NT2/D1 (cell line): ENCODE data around the gene CNPPD1.

Experiments used
- DNase-seq: peaks from one replicate; pipeline ENCODE4 v3.0.0-alpha.2; 2011; ENCODE audit warnings: low read depth, low spot score
- H3K27me3 ChIP-seq: 2 replicates; pipeline ENCODE4 v1.6.0; 2011; ENCODE audit warnings: mild to moderate bottlenecking; ENCODE audit not compliant: insufficient read length, insufficient read depth
- H3K36me3 ChIP-seq: 2 replicates; pipeline ENCODE4 v1.6.1; 2011; ENCODE audit warnings: mild to moderate bottlenecking, low read length, mixed read lengths; ENCODE audit not compliant: insufficient read depth, insufficient read length
- H3K4me1 ChIP-seq: 2 replicates; pipeline ENCODE4 v1.5.1; 2011; ENCODE audit not compliant: insufficient read depth, insufficient read length
- H3K4me3 ChIP-seq: 2 replicates; pipeline ENCODE4 v1.5.1; 2011; ENCODE audit warnings: low read depth; ENCODE audit not compliant: insufficient read length
- H3K9ac ChIP-seq: 2 replicates; pipeline ENCODE4 v1.6.0; 2011; ENCODE audit warnings: low read depth; ENCODE audit not compliant: insufficient read length
- H3K9me3 ChIP-seq: 2 replicates; pipeline ENCODE4 v1.5.1; 2011; ENCODE audit warnings: mild to moderate bottlenecking, low read length; ENCODE audit not compliant: insufficient read depth
- SUZ12 ChIP-seq: IDR thresholded peaks from 2 replicates; pipeline ENCODE4 v1.6.1; 2011; ENCODE audit not compliant: insufficient read length, insufficient read depth; ENCODE audit errors: extremely low read depth
- YY1 ChIP-seq: IDR thresholded peaks from 2 replicates; pipeline ENCODE4 v1.6.1; 2011; ENCODE audit not compliant: insufficient read length, insufficient read depth
- ZNF274 ChIP-seq: IDR thresholded peaks from 2 replicates; pipeline ENCODE4 v1.6.1; 2011; ENCODE audit warnings: mild to moderate bottlenecking, low read depth, low read length

Gene CNPPD1

GRCh38 chr2:219127037-219127635, 49.6 kb downstream of the CNPPD1 start:
- no peak for TF ChIP-seq YY1
- no peak for TF ChIP-seq SUZ12
- no peak for TF ChIP-seq ZNF274
- no peaks in the 10 kb centered on the region for H3K27me3 ChIP-seq
- no peaks in the 10 kb centered on the region for H3K36me3 ChIP-seq
- no peak overlapping the region for H3K9ac ChIP-seq
- no peaks in the 10 kb centered on the region for H3K4me1 ChIP-seq
- H3K9me3 ChIP-seq, result no peaks in the 10 kb centered on the region
- no peak overlapping the region for H3K4me3 ChIP-seq
- DNase-seq, result no peak

DNA sequence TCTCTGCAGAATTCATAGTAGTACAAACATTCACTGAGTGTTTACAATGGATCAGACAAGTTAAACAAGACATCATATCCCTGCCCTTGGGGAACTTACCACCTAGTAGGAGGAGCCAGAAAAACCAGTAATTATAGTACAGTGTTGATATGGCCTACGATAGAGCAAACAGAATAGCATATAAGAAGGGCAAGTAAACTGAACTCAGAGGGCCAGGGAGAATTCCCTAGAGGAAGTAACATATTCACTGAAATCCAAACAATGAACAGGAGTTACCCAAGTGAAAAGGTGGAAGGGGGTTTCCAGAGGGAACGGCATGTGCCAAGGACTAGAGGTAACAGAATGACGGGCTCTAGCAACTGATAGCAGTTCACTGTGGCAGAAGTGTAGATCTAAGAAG, 50.2 kb downstream of the CNPPD1 start:
- H3K27me3 ChIP-seq, result no peaks in the 10 kb centered on the region
- H3K9ac ChIP-seq, result no peak overlapping the region
- no peaks in the 10 kb centered on the region for H3K9me3 ChIP-seq
- H3K4me1 ChIP-seq, result no peaks in the 10 kb centered on the region
- H3K36me3 ChIP-seq, result no peaks in the 10 kb centered on the region
- no peak overlapping the region for H3K4me3 ChIP-seq
- no peak for DNase-seq
- no peak for TF ChIP-seq ZNF274
- no peak for TF ChIP-seq YY1
- TF ChIP-seq SUZ12, result no peak

DNA sequence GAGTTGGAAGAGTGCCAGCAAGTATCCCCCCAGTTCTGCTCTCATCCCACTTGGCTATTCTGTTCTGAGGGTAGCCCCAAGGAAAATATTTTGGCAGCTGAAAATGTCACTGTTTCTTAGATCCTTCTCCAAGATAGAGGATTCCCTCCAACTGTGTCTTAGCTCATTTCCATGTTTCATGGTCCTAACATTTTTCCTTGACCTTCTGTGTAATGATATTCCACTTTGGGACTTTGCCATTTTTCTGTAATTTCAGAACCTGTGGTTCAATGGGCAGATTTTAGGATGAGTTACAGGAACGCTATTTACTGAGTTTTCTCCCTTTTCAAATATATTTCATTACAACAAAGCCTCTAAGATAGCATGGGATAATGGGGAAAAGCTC, 50.8 kb downstream of the CNPPD1 start:
- H3K9me3 ChIP-seq, result no peaks in the 10 kb centered on the region
- no peaks in the 10 kb centered on the region for H3K4me1 ChIP-seq
- no peak for DNase-seq
- H3K36me3 ChIP-seq, result no peaks in the 10 kb centered on the region
- H3K27me3 ChIP-seq, result no peaks in the 10 kb centered on the region
- no peak for TF ChIP-seq SUZ12
- TF ChIP-seq YY1, result no peak
- TF ChIP-seq ZNF274, result no peak
- H3K4me3 ChIP-seq, result no peak overlapping the region
- no peak overlapping the region for H3K9ac ChIP-seq

GRCh38 chr2:219125225-219125885, 51.4 kb downstream of the CNPPD1 start:
- no peak for DNase-seq
- Histone ChIP-seq H3K4me1 (no peaks in the 10 kb centered on the region), H3K9me3 (no peaks in the 10 kb centered on the region), H3K36me3 (no peaks in the 10 kb centered on the region), H3K9ac (no peak overlapping the region), H3K4me3 (no peak overlapping the region), H3K27me3 (no peaks in the 10 kb centered on the region)
- no peak for TF ChIP-seq ZNF274
- TF ChIP-seq SUZ12, result no peak
- no peak for TF ChIP-seq YY1

GRCh38 chr2:219124381-219125110, 52.2 kb downstream of the CNPPD1 start:
- Histone ChIP-seq H3K9me3 (no peaks in the 10 kb centered on the region), H3K4me1 (no peaks in the 10 kb centered on the region), H3K4me3 (no peak overlapping the region), H3K9ac (no peak overlapping the region), H3K36me3 (no peaks in the 10 kb centered on the region), H3K27me3 (no peaks in the 10 kb centered on the region)
- no peak for DNase-seq
- TF ChIP-seq YY1, result no peak
- TF ChIP-seq SUZ12, result no peak
- no peak for TF ChIP-seq ZNF274

DNA sequence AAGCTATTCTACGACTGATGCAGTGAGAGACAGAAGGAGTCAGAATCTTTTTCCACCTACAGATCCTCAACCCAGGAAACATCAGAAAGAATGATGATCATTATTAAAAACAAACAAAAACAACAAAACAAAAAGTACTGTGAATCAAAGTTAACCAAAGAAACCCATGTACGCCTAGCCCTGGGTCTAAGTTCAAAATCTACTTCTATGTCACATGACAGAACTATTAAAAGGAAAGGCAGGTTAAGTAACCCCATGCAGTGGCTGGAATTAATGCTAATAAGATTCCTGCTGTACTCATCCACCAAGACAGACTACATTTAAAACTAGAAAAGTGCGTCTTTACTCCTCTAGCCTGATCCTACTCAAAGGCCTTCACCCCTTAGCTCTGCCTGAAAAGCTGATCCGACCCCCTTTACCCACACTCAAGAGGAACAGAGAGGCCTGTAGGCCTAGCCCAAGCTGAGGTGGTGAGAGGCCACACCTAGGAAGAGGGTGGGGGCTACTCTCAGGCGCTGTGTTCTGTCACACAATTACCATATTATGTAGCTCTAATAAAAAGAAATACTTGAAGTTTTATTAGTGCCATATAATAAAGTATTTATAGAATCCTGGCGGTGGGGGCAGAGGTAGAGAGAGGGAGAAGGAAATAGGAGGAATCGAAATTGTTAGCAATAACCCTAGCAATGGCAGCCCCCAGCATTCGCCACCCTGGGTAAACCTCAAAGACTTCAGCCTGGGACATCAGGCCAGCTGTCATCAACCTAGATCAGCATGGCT, 53.2 kb downstream of the CNPPD1 start:
- Histone ChIP-seq H3K9ac (no peak overlapping the region), H3K36me3 (no peaks in the 10 kb centered on the region), H3K9me3 (no peaks in the 10 kb centered on the region), H3K27me3 (no peaks in the 10 kb centered on the region), H3K4me1 (peaks cover 2% of the 10 kb centered on the region), H3K4me3 (no peak overlapping the region)
- no peak for DNase-seq
- TF ChIP-seq SUZ12 (no peak), YY1 (no peak), ZNF274 (no peak)
